Peyer's patch (tissue), 4 donors: ENCODE results near the gene CTNNA2. TPM values are rescaled to one million over a fixed set of nuclear protein-coding genes. Genes with fewer than 3 reads are reported as not detected.

ENCODE experiments used
- DNase-seq, 3 donors: peaks; one replicate each; pipeline ENCODE4 v3.0.0-alpha.2; 2017 to 2019
- H3K27ac ChIP-seq, 4 donors: fragments of 200-600 bp; sonication (generic); one replicate each; pipeline ENCODE4 v1.5.1; 2016 to 2019
- H3K27me3 ChIP-seq, 2 donors: fragments of 200-600 bp; sonication (generic); one replicate each; pipeline ENCODE4 v1.5.1; 2019
- H3K36me3 ChIP-seq, 3 donors: fragments of 200-600 bp; sonication (generic); one replicate each; pipeline ENCODE4 v1.5.1; 2016 to 2019
- H3K4me1 ChIP-seq, 4 donors: fragments of 200-600 bp; sonication (generic); one replicate each; pipeline ENCODE4 v1.5.1; 2016 to 2019
- H3K4me3 ChIP-seq, 4 donors: fragments of 200-600 bp; sonication (generic); 1 replicate in 3 of 4; 2 replicates in 1 of 4; pipeline ENCODE4 v1.5.1; 2016 to 2019; ENCODE audit warnings: mild to moderate bottlenecking in 1 of 4
- H3K9me3 ChIP-seq, 4 donors: fragments of 200-600 bp; sonication (generic); one replicate each; pipeline ENCODE4 v1.5.1; 2016 to 2019; ENCODE audit warnings: mild to moderate bottlenecking in 1 of 4
- POLR2A ChIP-seq, 2 donors: fragments of 450-650 bp; IDR thresholded peaks; one replicate each; pipeline ENCODE4 v1.5.1; 2017; ENCODE audit warnings: antibody characterized with exemption in 2 of 2, mild to moderate bottlenecking in 2 of 2, moderate library complexity in 2 of 2
- total RNA-seq, 4 donors: library from RNA; depleted of rRNA; stranded (reverse); fragments of >200 nt; gene quantifications; one replicate each; pipeline ENCODE4 v1.1.0, GENCODE V29; 2016
- TF ChIP-seq, protein P1 (sequence below), 6 experiments: fragments of 450-650 bp in 4 of 6; fragments of 200-600 bp in 2 of 6; sonication (generic) in 1 of 6; IDR thresholded peaks; one replicate each; pipeline ENCODE4 v1.5.1; 2017 to 2019; ENCODE audit warnings: antibody characterized with exemption in 6 of 6, mild to moderate bottlenecking in 3 of 6, moderate library complexity in 1 of 6

The CTNNA2 gene
- total RNA-seq, 4 donors from 2014 or later: 0.67 to 5.3 (median 0.88) TPM; not detected in 1

DNA sequence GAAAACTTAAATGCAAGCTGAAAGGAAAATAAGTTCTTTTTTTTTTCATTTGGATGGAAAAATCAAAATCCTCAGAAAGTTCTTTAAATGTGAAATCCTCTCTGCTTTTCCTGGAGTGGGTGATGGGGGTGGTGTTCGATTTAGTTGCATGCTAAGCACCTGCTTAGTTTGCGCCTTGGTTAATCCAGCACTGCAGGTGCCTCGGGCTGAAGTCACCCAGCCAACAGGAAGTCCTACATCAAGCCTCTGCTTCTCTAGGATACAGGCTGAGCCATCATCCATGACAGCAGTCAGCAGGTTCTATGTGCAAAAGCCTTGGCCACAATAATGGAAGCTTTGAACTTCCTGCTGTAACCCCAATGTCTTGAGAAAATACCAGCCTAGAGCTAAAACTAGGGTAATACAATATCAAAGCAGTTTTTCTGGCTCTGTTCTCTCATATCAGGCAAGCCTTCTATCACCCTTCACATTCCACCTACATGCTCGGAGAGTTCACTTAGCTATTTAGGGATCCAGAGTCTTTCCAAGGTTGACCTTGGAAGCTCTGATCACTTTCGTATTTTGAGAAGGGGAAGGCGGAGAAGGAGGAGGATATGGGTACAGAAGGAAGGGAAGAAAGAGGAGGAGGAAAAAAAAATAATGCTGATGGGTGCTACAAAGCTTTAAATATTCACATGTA lies 907.8 kb downstream of the CTNNA2 start:
- DNase-seq: no peak
- Histone ChIP-seq H3K27ac (no peak overlapping the region), H3K4me1 (no peaks in the 10 kb centered on the region), H3K9me3 (no peaks in the 10 kb centered on the region), H3K36me3 (no peaks in the 10 kb centered on the region), H3K27me3 (no peaks in the 10 kb centered on the region), H3K4me3 (no peak overlapping the region)
- no peak for TF ChIP-seq POLR2A (IDR thresholded peaks at IDR 0.05)
- TF ChIP-seq, protein P1, sequence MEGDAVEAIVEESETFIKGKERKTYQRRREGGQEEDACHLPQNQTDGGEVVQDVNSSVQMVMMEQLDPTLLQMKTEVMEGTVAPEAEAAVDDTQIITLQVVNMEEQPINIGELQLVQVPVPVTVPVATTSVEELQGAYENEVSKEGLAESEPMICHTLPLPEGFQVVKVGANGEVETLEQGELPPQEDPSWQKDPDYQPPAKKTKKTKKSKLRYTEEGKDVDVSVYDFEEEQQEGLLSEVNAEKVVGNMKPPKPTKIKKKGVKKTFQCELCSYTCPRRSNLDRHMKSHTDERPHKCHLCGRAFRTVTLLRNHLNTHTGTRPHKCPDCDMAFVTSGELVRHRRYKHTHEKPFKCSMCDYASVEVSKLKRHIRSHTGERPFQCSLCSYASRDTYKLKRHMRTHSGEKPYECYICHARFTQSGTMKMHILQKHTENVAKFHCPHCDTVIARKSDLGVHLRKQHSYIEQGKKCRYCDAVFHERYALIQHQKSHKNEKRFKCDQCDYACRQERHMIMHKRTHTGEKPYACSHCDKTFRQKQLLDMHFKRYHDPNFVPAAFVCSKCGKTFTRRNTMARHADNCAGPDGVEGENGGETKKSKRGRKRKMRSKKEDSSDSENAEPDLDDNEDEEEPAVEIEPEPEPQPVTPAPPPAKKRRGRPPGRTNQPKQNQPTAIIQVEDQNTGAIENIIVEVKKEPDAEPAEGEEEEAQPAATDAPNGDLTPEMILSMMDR (IDR thresholded peaks at IDR 0.05): no peak

DNA sequence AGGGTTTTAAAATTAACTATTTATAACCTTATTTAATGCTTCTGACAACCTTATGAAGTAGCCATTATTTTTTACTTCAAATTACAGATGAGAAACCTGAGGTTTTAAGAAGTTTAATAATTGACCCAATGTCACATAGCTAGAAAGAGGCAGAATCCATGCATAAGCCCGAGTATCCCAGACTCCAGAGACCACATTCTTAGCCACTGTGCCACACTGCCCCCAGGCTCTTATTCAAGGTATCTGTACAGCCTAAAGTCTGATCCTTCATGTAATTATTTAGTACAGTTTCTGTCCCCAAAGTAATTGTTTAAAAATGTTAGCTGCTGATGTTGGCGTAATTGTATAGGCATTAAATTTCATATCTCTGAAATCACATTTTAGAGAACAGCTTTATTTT lies 916.4 kb downstream of the CTNNA2 start:
- no peak for TF ChIP-seq POLR2A (IDR thresholded peaks at IDR 0.05)
- TF ChIP-seq, protein P1 (IDR thresholded peaks at IDR 0.05): no peak
- no peak for DNase-seq
- Histone ChIP-seq H3K9me3 (no peaks in the 10 kb centered on the region), H3K4me3 (no peak overlapping the region), H3K4me1 (no peaks in the 10 kb centered on the region), H3K27ac (no peak overlapping the region), H3K36me3 (no peaks in the 10 kb centered on the region), H3K27me3 (no peaks in the 10 kb centered on the region)

DNA sequence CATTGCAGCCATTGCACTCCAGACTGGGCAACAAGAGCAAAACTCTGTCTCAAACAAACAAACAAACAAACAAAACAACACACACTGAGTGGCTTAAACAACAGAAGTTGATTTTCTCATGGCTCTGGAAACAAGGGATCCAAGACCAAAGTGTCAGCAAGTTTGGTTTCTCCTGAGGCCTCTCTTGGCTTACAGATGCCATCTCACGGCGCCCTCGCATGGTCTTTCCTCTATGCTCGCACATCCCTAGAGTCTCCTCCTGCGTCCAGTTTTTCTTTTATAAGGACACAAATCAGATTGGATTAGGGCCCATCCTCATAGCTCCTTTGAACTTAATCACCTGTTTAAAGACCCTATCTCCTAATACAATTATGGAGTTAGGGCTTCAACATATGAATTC lies 925.1 kb downstream of the CTNNA2 start:
- H3K27ac ChIP-seq: no peak overlapping the region
- no peak overlapping the region for H3K4me3 ChIP-seq
- no peaks in the 10 kb centered on the region for H3K4me1 ChIP-seq
- no peaks in the 10 kb centered on the region for H3K27me3 ChIP-seq
- TF ChIP-seq POLR2A (IDR thresholded peaks at IDR 0.05): no peak
- TF ChIP-seq, protein P1 (IDR thresholded peaks at IDR 0.05): no peak
- H3K36me3 ChIP-seq: no peaks in the 10 kb centered on the region
- H3K9me3 ChIP-seq: no peaks in the 10 kb centered on the region
- DNase-seq: no peak

DNA sequence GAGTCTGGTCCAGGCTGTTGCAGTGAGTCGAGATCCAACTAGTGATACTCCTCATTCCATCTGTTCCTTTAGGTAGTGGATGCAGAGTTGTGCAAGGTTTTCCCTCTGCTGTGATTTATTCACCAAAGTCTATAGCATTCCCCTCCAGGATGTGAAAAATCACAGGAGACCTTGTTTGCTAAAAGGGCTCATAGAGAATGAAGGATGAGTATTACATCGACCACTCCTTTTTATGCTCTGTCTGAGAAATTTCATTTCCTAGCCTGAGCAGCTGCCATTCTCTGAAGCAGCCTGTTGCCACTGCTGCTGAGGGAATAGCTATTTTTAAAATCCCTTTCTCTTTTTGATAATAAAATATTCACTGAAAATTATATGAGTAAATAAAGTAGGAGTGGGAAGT lies 925.8 kb downstream of the CTNNA2 start:
- H3K9me3 ChIP-seq: no peaks in the 10 kb centered on the region
- no peak overlapping the region for H3K27ac ChIP-seq
- H3K4me1 ChIP-seq: no peaks in the 10 kb centered on the region
- H3K27me3 ChIP-seq: no peaks in the 10 kb centered on the region
- H3K4me3 ChIP-seq: no peak overlapping the region
- TF ChIP-seq, protein P1 (IDR thresholded peaks at IDR 0.05): no peak
- no peak for TF ChIP-seq POLR2A (IDR thresholded peaks at IDR 0.05)
- DNase-seq: no peak
- no peaks in the 10 kb centered on the region for H3K36me3 ChIP-seq

DNA sequence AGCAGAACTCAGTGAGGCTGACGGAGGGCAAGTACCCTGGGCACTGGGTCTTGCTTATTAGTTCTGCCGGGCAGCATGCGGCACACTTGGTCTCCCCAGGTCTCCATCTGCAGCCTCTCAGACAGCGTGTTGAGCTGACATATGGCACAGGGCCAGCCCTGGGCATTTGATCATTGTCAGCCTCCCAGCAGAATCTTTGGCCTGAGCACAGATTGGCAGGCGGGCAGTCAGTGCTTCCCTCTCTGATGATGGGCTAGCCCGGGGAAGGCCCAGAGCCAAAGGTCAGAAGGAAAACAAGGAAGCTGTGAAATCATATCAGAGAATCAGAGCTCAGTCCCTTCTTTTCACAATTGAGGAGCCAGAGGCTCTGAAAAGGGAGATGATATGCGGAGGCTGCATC lies 941.8 kb downstream of the CTNNA2 start:
- no peaks in the 10 kb centered on the region for H3K9me3 ChIP-seq
- no peaks in the 10 kb centered on the region for H3K4me1 ChIP-seq

More for the DNA sequence above, 941.8 kb downstream of the CTNNA2 start:
- DNase-seq: peak in 1 of 3 donors; percentile 45
- Histone ChIP-seq H3K27ac (no peak overlapping the region), H3K27me3 (no peaks in the 10 kb centered on the region), H3K4me3 (no peak overlapping the region), H3K36me3 (no peaks in the 10 kb centered on the region)
- TF ChIP-seq, protein P1 (IDR thresholded peaks at IDR 0.05): no peak
- TF ChIP-seq POLR2A (IDR thresholded peaks at IDR 0.05): no peak
